Karpas-422 (cell line): ENCODE results near the gene PLEKHA8. TPM values are rescaled to one million over a fixed set of nuclear protein-coding genes. Genes with fewer than 3 reads are reported as not detected.
"Not testable (repeated sequence)": the region's sequence is repeated elsewhere in the genome, so short reads cannot be mapped to it uniquely, and the experiment has no call there.

Experiments
- DNase-seq: peaks from one replicate; pipeline ENCODE4 v3.0.0-alpha.2; 2015
- H2AFZ ChIP-seq: fragments of 200-600 bp; sonication (generic); 2 replicates; pipeline ENCODE4 v1.6.1; 2014; ENCODE audit warnings: antibody characterized with exemption, low read length, mixed read lengths
- H3K27ac ChIP-seq: fragments of 200-600 bp; sonication (generic); 2 replicates; pipeline ENCODE4 v1.5.1; 2014; ENCODE audit warnings: mild to moderate bottlenecking, low read length, moderate library complexity
- H3K27me3 ChIP-seq: fragments of 200-600 bp; sonication (generic); 2 replicates; pipeline ENCODE4 v1.6.1; 2014; ENCODE audit warnings: low read length, mixed read lengths
- H3K36me3 ChIP-seq: fragments of 200-600 bp; sonication (generic); 2 replicates; pipeline ENCODE4 v1.6.1; 2014; ENCODE audit warnings: low read length, mixed read lengths; ENCODE audit not compliant: insufficient read depth
- H3K4me1 ChIP-seq: fragments of 200-600 bp; sonication (generic); 2 replicates; pipeline ENCODE4 v1.6.1; 2014; ENCODE audit warnings: mild to moderate bottlenecking, low read length, mixed read lengths
- H3K4me2 ChIP-seq: fragments of 200-600 bp; sonication (generic); 2 replicates; pipeline ENCODE4 v1.6.1; 2014; ENCODE audit warnings: low read length, low read depth, mild to moderate bottlenecking; ENCODE audit not compliant: poor library complexity, severe bottlenecking
- H3K4me3 ChIP-seq: fragments of 200-600 bp; sonication (generic); 2 replicates; pipeline ENCODE4 v1.5.1; 2014; ENCODE audit warnings: mild to moderate bottlenecking, antibody characterized with exemption, low read length, mixed read lengths
- H3K79me2 ChIP-seq: fragments of 200-600 bp; sonication (generic); 2 replicates; pipeline ENCODE4 v1.6.1; 2014; ENCODE audit warnings: mild to moderate bottlenecking, low read length, mixed read lengths
- H3K9ac ChIP-seq: fragments of 200-600 bp; sonication (generic); 2 replicates; pipeline ENCODE4 v1.6.0; 2014; ENCODE audit warnings: low read length
- H3K9me2 ChIP-seq: fragments of 200-600 bp; sonication (generic), shearing (Covaris generic); replicated peaks from 2 replicates; pipeline ENCODE4 v1.6.0; 2014; ENCODE audit warnings: mild to moderate bottlenecking, low read length, moderate library complexity; ENCODE audit not compliant: insufficient read depth
- H3K9me3 ChIP-seq: fragments of 300-700, 200-600 bp; sonication (generic); 2 replicates; pipeline ENCODE4 v1.6.1; 2014; ENCODE audit warnings: low read length, mixed read lengths
- H4K20me1 ChIP-seq: fragments of 200-600 bp; sonication (generic); 2 replicates; pipeline ENCODE4 v1.6.1; 2014; ENCODE audit warnings: mild to moderate bottlenecking, antibody characterized with exemption, low read length, low read depth; ENCODE audit not compliant: insufficient read depth
- total RNA-seq: library from RNA; depleted of rRNA; stranded (reverse); fragments of >200 nt; shearing (Covaris generic); gene quantifications from 2 replicates; pipeline ENCODE4 v1.2.3, GENCODE V29; 2014; ENCODE audit warnings: low replicate concordance

Gene PLEKHA8
- total RNA-seq, 1 experiment from 2014 or later, result 41.0 TPM

- H3K36me3 ChIP-seq, result peaks cover 40% of the 10 kb centered on the region
- no peak overlapping the region for H3K9ac ChIP-seq
- no peaks in the 10 kb centered on the region for H4K20me1 ChIP-seq
- no peak overlapping the region for H3K27ac ChIP-seq
- no peak for DNase-seq
- H3K27me3 ChIP-seq, result no peaks in the 10 kb centered on the region
- peaks cover 6% of the 10 kb centered on the region; the same call in 1 of the 2 replicates for H3K79me2 ChIP-seq
- no peak overlapping the region for H2AFZ ChIP-seq
- no peak overlapping the region for H3K4me2 ChIP-seq
- H3K4me1 ChIP-seq, result no peaks in the 10 kb centered on the region
- H3K9me3 ChIP-seq, result no peaks in the 10 kb centered on the region
- no peaks in the 10 kb centered on the region for H3K9me2 ChIP-seq
- no peak overlapping the region for H3K4me3 ChIP-seq
Measured at GRCh38 chr7:30053068-30053467, 24.9 kb downstream of the PLEKHA8 start.

DNA sequence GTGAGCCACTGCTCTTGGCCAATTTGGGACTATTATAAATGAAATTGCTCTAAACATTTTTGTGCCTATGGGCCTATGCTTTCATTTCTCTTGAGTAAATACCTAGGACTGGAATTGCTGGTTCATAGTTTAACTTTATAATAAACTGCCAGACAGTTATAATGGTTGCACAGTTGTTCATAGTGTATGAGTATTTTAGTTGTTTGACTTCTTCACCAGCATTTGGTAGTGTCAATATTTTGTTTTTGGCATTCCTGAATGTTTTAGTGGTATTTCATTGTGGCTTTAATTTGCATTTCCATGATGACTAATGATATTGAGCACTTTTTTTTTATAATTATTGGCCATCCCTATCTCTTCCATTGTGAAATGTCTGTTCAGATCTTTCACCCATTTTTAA is 29.5 kb downstream of the PLEKHA8 start:
- DNase-seq, result no peak
- Histone ChIP-seq H3K4me3 (no peak overlapping the region), H3K9ac (no peak overlapping the region), H3K27me3 (no peaks in the 10 kb centered on the region), H3K4me2 (no peak overlapping the region), H2AFZ (no peak overlapping the region), H3K79me2 (peaks cover 3% of the 10 kb centered on the region; the same call in 1 of the 2 replicates), H3K27ac (no peak overlapping the region), H3K9me3 (no peaks in the 10 kb centered on the region), H3K4me1 (peaks cover 20% of the 10 kb centered on the region), H3K36me3 (peaks cover 35% of the 10 kb centered on the region), H3K9me2 (no peaks in the 10 kb centered on the region), H4K20me1 (no peaks in the 10 kb centered on the region)

DNA sequence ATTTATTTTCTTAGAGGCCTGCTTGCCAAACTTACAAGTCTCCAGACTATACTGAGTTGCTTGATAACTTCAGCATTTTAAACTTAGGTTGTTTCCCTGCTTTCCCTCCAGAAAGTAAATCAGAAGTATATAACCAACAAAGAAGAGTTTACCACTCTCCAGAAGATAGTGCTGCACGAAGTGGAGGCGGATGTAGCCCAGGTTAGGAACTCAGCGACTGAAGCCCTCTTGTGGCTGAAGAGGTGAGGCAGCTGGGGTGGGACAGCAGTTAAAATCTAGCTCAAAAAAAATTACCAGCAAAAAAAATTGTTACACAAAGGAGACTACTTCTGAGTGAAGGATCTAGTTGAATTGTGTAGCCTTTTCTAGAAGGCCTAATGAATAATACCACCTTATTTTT is 33.6 kb downstream of the PLEKHA8 start:
- not testable (repeated sequence) for H3K27me3 ChIP-seq, H3K9me3 ChIP-seq, H4K20me1 ChIP-seq, H3K9me2 ChIP-seq
- H3K9ac ChIP-seq, result peak overlapping the region; percentile 18
- peak overlapping the region; percentile 65 for H3K4me2 ChIP-seq
- H3K4me3 ChIP-seq, result peak overlapping the region; percentile 17; the same call in 1 of the 2 replicates
- peaks cover 20% of the 10 kb centered on the region for H3K4me1 ChIP-seq
- peak; percentile 82 for DNase-seq
- H3K36me3 ChIP-seq, result peaks cover 35% of the 10 kb centered on the region
- H2AFZ ChIP-seq, result 0 out of 2 replicates have a peak overlapping the region, but pooled peaks have one; percentile 9
- peak overlapping the region; percentile 73 for H3K27ac ChIP-seq
- H3K79me2 ChIP-seq, result peaks cover 20% of the 10 kb centered on the region; the same call in 1 of the 2 replicates

GRCh38 chr7:30062587-30062986 is 34.4 kb downstream of the PLEKHA8 start:
- Histone ChIP-seq H3K4me1 (peaks cover 20% of the 10 kb centered on the region), H3K4me2 (peak overlapping the region; percentile 65), H2AFZ (no peak overlapping the region), H3K79me2 (peaks cover 18% of the 10 kb centered on the region; the same call in 1 of the 2 replicates), H3K27me3 (no peaks in the 10 kb centered on the region), H3K9ac (peak overlapping the region; percentile 18; the same call in 1 of the 2 replicates), H3K27ac (peak overlapping the region; percentile 73), H3K9me3 (no peaks in the 10 kb centered on the region), H3K4me3 (no peak overlapping the region; the same call in 1 of the 2 replicates), H4K20me1 (no peaks in the 10 kb centered on the region), H3K9me2 (no peaks in the 10 kb centered on the region), H3K36me3 (peaks cover 31% of the 10 kb centered on the region; the same call in 1 of the 2 replicates)
- peak; percentile 73 for DNase-seq

GRCh38 chr7:30065746-30066145 is 37.5 kb downstream of the PLEKHA8 start:
- Histone ChIP-seq H3K9ac (no peak overlapping the region), H3K27ac (no peak overlapping the region), H3K4me2 (no peak overlapping the region), H3K36me3 (peaks cover 26% of the 10 kb centered on the region; the same call in 1 of the 2 replicates), H3K9me2 (no peaks in the 10 kb centered on the region), H3K4me3 (no peak overlapping the region), H3K27me3 (no peaks in the 10 kb centered on the region), H3K4me1 (peaks cover 24% of the 10 kb centered on the region), H3K79me2 (peaks cover 22% of the 10 kb centered on the region; the same call in 1 of the 2 replicates), H2AFZ (no peak overlapping the region), H3K9me3 (no peaks in the 10 kb centered on the region), H4K20me1 (no peaks in the 10 kb centered on the region)
- no peak for DNase-seq

DNA sequence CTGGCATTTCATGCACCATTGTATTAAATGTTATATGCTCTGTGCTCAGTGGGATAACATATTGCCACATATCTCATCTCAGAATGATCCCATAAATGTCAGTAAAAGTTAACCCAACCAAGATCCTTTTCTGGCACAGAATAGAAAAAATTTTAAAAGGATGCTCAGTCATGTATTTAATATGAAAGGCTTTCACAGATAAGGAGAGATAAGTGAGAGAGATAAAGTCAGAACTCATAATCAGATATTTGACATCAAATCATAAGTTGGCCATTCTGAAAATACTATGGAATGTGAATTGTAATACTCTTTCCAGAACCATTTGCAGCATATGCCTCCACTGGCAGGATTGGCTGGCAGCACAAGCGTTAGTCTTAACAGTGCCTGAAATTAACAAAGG is 38.5 kb downstream of the PLEKHA8 start:
- no peak overlapping the region for H3K27ac ChIP-seq

DNA sequence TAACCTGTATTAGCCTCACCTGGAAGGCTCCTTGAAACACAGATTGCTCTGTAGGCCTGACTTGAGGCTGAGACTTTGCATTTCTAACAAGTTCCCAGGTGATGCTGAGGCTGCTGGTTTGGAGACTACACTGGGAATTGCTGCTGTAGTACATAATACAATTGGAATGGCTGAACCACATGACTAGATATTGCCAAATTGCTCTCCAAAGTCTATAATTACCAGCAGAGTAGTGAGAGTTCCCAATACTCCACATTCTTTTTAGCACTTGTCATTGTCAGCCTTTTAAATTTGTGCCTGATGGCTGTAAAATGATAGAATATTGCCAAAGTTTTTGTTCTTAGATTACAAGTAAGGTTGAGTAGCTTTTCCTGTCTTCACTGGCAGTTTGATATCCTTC is 39.9 kb downstream of the PLEKHA8 start:
- Histone ChIP-seq H3K4me1 (peaks cover 17% of the 10 kb centered on the region), H3K27me3 (no peaks in the 10 kb centered on the region), H3K79me2 (peaks cover 37% of the 10 kb centered on the region; the same call in 1 of the 2 replicates), H3K36me3 (peaks cover 36% of the 10 kb centered on the region), H3K4me3 (no peak overlapping the region), H3K27ac (no peak overlapping the region), H3K9me3 (no peaks in the 10 kb centered on the region), H3K4me2 (no peak overlapping the region), H3K9ac (no peak overlapping the region), H4K20me1 (no peaks in the 10 kb centered on the region), H2AFZ (no peak overlapping the region), H3K9me2 (no peaks in the 10 kb centered on the region)
- no peak for DNase-seq

More for the DNA sequence above, 38.5 kb downstream of the PLEKHA8 start:
- no peak for DNase-seq
- Histone ChIP-seq H4K20me1 (no peaks in the 10 kb centered on the region), H3K4me1 (peaks cover 15% of the 10 kb centered on the region), H3K4me3 (no peak overlapping the region), H2AFZ (no peak overlapping the region), H3K27me3 (no peaks in the 10 kb centered on the region), H3K79me2 (peaks cover 25% of the 10 kb centered on the region; the same call in 1 of the 2 replicates), H3K9me2 (no peaks in the 10 kb centered on the region), H3K9ac (no peak overlapping the region), H3K36me3 (peaks cover 33% of the 10 kb centered on the region), H3K9me3 (no peaks in the 10 kb centered on the region), H3K4me2 (no peak overlapping the region)

DNA sequence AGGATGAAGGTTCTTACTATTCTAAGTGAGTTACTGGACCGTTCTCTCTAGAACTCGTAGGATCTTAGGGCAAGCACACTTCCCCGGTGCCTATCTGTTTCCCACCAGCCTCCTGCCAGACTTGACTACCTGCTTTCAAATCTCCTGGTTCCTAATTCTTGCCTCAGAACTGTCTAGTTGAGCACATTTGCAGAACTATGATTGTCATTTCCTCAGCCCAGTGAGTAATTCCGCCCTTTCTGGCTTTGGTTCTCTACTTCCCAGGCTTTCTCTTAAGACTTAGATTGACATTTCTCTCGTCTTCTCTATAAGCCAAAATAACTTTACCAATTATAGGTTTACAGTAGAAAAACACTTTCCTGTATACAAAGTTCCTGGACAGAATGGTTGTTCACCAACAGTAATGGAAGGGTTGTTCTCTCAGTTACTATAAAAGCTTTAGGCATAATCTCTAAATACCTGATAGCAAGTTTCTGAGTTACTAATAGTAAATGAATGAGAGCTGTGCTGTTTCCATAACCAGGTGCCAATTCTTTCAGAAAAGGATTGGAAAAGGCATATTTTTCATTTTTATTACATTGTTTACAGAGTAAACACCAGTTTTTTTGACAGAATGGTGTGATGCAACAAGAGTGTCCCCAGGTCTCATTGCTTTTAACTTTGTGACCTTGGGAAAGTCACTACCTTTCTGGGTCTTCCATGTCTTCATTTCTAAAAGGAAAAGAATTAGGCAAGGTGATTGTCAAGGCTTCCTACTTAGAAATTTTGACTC is 41.1 kb downstream of the PLEKHA8 start:
- no peak overlapping the region for H3K4me3 ChIP-seq
- no peak overlapping the region for H3K4me2 ChIP-seq
- H4K20me1 ChIP-seq, result no peaks in the 10 kb centered on the region
- H3K27me3 ChIP-seq, result no peaks in the 10 kb centered on the region
- H3K9ac ChIP-seq, result no peak overlapping the region
- no peak overlapping the region for H2AFZ ChIP-seq
- DNase-seq, result no peak
- H3K79me2 ChIP-seq, result peaks cover 27% of the 10 kb centered on the region; the same call in 1 of the 2 replicates
- H3K9me2 ChIP-seq, result no peaks in the 10 kb centered on the region
- H3K36me3 ChIP-seq, result peaks cover 25% of the 10 kb centered on the region
- no peaks in the 10 kb centered on the region for H3K9me3 ChIP-seq
- H3K27ac ChIP-seq, result no peak overlapping the region
- H3K4me1 ChIP-seq, result peaks cover 24% of the 10 kb centered on the region
